HK-2 (cell line): Measurements from ENCODE around the gene ZNF232.
"Not testable (repeated sequence)": the region's sequence is repeated elsewhere in the genome, so short reads cannot be mapped to it uniquely, and the experiment has no call there.

Experiments
- DNase-seq: peaks from one replicate; pipeline ENCODE4 v3.0.0-alpha.2; 2018; ENCODE audit not compliant: unreplicated experiment

ZNF232 gene

GRCh38 chr17:5129770-5130169, 18.1 kb upstream of the ZNF232 start:
- DNase-seq: not testable (repeated sequence)

- no peak for DNase-seq
These were observed 17.3 kb upstream of the ZNF232 start for GRCh38 chr17:5128905-5129535.

GRCh38 chr17:5128387-5128786, 16.7 kb upstream of the ZNF232 start:
- DNase-seq: not testable (repeated sequence)

- no peak for DNase-seq
These were observed 16.2 kb upstream of the ZNF232 start for GRCh38 chr17:5127910-5128309.

DNA sequence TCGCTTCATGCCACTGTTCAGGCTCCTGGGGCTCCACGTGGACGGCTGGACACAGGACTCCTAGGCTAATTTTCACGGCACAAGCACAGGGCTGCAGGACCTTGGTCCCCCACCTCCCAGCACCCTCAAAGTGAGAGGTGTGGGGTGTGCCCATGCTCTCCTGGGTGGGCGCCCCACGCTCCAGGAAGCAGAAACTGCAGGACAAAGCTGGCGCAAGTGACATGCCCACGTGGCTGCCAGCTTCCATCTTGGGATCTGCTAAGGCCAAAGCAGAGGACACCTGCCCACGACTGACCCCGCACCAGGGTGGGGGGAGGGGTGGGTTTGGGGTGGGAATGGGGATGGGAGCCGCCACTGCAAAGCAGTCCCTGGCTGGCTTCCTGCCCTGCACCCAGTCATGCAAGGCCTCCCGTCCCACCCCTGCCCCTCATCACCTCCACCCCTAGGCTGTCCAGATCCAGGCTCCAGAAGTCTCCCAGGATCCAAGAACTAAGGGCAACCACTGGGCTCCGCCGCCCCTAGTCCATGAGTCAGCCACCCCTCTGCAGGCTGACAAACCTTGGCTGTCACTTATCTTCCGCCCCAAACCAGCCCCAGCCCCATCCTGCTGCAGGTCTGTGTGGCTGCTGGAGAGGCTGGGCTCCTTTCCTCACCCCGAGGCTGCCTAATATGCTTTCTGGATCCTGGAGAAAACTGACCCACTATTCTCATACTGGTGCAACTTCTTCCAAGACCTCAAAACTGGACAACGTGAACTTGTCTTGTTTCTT, 15.2 kb upstream of the ZNF232 start:
- no peak for DNase-seq

DNA sequence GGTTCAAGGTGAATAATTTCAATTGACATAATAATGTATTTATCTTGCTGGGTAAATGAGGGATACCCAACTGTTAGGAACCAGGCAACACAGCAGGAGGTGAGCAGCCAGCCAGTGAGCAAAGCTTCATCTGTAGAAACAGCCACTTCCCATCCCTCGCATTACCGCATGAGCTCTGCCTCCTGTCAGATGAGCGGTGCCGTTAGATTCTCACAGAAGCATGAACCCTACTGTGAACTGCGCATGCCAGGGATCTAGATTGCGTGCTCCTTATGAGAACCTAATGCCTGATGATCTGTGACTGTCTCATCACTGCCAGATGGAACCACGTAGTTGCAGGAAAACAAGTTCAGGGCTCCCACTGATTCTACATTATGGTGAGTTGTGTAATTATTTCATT, 13.2 kb upstream of the ZNF232 start:
- DNase-seq: not testable (repeated sequence)

DNA sequence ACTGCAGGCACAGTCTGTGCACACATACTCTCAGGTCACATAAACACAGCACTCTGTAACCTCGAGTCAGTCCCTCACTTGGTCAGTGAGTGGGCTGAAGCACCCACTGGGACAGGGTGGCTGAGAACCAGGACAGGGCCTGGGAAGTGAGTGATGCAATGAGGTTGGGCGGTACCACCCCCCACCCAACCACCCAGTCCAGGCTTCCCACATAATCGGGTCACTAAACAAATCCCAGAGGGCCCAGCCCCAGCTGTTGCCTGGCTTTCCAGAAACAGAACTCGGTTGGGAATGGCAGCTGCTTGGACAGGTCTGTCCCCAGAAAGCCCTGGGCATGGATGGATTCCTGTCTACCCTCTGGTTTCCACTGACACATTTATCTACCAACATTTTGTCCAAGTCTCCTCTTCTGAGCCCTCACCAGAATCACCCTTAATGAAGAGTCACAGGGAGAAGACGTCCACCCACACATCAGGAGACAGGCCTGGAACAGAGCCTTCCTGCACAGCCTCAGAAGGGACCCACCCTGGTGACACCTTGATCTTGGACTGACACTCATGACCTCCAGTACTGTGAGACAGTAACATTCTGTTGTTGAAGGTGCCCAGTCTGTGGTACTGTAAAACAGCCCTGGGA, 12.6 kb upstream of the ZNF232 start:
- not testable (repeated sequence) for DNase-seq

GRCh38 chr17:5123343-5124124, 11.9 kb upstream of the ZNF232 start:
- DNase-seq: no peak

- DNase-seq: no peak
These were observed 11.1 kb upstream of the ZNF232 start for GRCh38 chr17:5122586-5123342.

DNA sequence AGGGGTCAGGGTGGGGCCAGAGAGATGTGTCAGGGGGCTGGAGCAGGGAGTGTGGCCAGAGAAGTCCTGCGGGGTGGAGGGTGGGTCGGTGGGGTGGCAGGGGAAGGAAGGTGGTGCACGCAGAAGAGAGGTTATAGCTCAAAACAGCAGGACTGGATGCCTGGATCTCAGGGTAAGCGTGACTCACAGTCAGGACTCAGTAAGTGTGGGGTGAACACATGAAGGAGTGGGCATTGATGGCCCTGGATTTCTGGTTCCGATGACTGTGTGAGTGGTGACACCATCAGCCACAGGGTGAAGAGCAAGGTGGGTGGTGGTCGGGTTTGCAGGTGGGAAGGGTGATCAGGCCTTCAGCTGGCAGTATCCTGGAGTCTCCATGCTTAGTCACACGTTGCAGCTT, 10.4 kb upstream of the ZNF232 start:
- DNase-seq: not testable (repeated sequence)

DNA sequence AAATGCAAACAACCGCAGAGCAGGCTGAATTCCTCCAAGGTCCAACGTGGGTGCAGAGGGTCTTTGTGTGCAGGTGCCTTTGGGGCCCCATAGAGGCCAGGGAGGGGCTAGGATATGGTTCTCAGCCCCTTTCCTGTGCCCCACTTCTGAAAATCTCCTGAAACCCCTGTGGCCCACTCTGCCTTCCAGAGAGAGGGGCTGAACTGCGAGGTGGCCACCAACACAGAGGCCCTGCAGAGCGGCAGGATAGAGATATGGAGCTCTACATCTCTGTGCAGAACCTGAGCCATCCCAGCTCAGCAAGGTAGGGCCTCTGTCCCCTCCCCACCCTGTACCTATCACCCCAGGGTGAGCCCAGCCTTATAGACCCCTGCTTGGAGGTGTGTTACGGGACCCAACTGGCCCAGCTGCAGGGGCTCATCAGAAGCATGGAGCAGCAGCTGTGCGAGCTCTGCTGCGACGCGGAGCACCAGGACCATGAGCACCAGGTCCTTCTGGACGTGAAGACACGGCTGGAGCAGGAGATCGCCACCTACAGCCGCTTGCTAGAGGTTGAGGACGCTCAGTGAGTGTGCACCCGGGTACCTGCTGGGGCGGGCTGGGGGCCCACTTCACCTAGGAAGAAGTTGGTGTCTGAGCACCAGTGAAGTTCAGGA, 9.6 kb upstream of the ZNF232 start:
- DNase-seq: no peak

DNA sequence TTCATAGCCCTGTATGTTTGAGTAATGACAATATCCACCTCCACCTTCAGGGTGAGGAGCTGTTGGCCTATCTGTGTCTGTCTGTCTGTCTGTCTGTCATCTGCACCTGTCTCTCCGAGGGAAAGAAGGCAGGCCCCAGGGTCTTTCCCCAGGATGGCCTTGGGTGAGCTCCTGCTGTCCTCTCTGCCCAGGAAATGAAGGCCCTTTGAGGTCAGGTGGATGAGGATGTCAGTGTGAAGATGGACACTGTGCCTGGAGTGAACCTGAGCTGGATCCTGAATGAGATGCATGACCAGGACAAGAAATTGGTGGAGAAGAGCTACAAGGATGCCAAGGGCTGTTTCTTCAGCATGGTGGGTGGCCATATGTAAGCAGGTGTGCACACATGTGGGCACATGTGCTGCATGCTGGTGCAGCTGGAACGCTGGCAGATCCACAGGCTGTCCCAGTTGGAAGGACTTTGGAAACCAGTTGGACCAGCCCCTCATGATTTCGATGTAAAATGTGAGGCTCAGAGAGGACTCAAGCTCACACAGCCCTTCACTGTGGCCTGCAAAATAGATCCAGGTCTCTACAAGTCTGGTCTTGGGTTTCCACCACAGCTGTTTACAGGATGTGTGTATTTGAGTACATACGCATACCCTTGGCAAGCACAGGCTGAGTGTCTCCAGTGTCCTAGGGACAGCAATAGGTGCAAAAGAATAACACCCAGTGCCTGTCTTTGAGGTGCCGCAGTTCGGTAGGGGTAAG, 8.9 kb upstream of the ZNF232 start:
- DNase-seq: not testable (repeated sequence)

DNA sequence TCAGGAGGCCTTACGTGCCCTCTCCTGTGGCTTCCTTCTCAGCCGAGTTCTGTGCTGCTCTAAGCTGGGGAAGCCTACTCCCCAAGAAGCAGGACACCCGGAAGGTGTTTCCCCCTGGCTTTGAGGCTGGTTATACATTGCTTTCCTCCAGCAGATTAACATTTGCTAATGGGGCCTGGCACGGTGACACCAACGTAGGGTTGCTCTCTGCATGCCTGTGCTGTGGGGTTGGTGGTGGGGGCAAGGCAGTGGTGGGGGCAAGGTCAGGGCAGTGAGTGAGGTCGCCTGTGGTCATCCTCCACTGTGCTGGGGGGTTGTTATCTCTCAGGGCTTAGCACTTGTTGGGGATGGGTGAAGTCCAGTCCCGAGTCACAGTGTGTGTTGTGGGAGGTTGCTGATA, 8.4 kb upstream of the ZNF232 start:
- DNase-seq: no peak

- no peak for DNase-seq
These were observed 6.5 kb upstream of the ZNF232 start for GRCh38 chr17:5118219-5118618.

- DNase-seq: no peak
These were observed 4.3 kb upstream of the ZNF232 start, which contains the start of gene USP6 for GRCh38 chr17:5115673-5116651. Gene USP6, plus strand, starts transcription at chr17:5116032. Its CDS starts 14,336 bp downstream, at chr17:5130368.

DNA sequence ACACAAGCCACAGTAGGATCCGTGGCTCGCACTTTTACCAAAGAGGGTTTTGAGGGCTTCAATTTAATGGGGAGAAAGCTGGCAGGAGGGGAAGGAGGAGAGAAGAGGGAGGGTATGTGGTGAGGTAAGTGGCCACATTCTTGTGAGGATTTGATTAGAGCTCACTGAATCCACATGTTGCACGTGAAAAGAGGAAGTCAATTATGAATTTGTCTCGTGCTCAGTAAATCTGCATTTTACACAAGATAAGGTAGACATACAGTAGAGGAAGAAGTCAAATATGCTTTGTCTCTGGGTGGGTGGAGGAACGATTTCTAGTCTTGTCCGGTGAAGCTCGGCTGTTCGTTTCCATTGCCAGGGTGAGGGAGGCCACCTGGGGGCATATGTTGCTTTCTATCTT, 862 bp downstream of the ZNF232 start:
- DNase-seq: no peak

DNA sequence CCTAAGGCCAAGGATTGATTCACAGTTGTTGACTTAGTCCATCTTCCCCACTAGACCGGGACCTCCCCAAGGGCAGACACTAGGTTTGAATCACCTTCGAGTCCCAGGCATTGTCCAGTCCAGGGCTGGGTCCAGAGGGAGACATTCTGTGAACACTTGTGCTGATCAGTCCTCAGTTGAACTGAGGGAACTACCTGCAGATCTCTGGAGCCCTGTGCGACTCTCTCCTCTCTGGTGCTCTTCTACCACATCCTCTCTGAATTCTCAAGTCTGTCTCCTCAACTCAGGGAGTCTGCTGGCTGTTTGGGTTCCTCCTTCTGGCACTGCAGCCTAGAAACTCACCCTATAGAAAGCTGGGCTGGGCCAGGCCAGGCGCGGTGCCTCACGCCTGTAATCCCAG, 10.8 kb downstream of the ZNF232 start:
- DNase-seq: no peak

GRCh38 chr17:5099271-5099670, 12.4 kb downstream of the ZNF232 start:
- no peak for DNase-seq
